GM21515 (cell line): Measurements from ENCODE around the gene ZFP62.
"Not testable (repeated sequence)": the region's sequence is repeated elsewhere in the genome, so short reads cannot be mapped to it uniquely, and the experiment has no call there.

Source experiments
- ATAC-seq: cut with Tn5 transposase; IDR thresholded peaks from one replicate; pipeline ENCODE4 v1.9.1; 2021; ENCODE audit not compliant: unreplicated experiment

ZFP62 gene

GRCh38 chr5:180831139-180832093 lies 29.7 kb downstream of the ZFP62 start:
- peak; percentile 73 for ATAC-seq

GRCh38 chr5:180830253-180831138 lies 30.6 kb downstream of the ZFP62 start:
- ATAC-seq, result peak; percentile 41

DNA sequence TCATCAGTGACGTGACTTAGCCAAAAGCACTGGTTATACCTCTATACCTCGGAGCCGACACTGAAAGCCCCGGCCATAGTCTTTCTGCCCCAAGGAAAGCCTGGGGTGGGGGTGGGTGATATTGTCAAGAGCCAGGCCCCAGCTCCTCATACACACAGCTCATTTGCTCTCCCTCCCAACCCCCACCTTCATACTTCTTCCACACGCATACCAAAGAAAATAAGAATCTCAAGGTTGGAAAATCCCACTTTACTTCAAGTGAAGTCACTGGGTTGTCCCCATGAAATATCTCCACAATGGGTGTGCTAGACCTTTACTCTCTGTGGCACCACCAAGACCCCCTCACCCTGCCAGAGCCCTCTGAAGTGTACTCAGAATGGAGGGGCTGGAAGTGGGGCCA lies 31.4 kb downstream of the ZFP62 start:
- no peak for ATAC-seq

DNA sequence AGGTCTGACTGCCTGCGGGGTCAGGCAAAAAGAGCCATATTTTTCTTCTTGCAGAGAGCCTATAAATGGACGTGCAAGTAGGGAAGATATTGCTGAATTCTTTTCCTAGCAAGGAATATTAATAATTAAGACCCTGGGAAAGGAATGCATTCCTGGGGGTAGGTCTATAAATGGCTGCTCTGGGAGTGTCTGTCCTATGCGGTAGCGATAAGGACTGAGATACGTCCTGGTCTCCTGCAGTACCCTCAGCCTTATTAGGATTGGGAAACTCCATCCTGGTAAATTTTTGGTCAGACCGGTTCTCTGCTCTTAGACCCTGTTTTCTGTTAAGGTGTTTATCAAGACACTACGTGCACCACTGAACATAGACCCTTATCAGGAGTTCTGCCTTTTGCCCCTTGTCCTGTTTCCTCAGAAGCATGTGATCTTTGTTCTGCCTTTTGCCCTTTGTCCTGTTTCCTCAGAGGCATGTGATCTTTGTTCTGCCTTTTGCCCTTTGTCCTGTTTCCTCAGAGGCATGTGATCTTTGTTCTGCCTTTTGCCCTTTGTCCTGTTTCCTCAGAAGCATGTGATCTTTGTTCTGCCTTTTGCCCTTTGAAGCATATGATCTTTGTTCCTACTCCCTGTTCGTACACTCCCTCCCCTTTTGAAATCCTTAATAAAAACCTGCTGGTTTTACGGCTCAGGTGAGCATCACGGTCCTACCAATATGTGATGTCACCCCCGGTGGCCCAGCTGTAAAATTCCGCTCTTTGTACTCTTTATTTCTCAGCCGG lies 32.1 kb downstream of the ZFP62 start:
- not testable (repeated sequence) for ATAC-seq

- not testable (repeated sequence) for ATAC-seq
These were observed 33.7 kb downstream of the ZFP62 start for GRCh38 chr5:180827374-180827773.

- ATAC-seq, result no peak
These were observed 35.1 kb downstream of the ZFP62 start for GRCh38 chr5:180825768-180826525.

- ATAC-seq, result no peak
These were observed 36.2 kb downstream of the ZFP62 start for GRCh38 chr5:180824630-180825476.

DNA sequence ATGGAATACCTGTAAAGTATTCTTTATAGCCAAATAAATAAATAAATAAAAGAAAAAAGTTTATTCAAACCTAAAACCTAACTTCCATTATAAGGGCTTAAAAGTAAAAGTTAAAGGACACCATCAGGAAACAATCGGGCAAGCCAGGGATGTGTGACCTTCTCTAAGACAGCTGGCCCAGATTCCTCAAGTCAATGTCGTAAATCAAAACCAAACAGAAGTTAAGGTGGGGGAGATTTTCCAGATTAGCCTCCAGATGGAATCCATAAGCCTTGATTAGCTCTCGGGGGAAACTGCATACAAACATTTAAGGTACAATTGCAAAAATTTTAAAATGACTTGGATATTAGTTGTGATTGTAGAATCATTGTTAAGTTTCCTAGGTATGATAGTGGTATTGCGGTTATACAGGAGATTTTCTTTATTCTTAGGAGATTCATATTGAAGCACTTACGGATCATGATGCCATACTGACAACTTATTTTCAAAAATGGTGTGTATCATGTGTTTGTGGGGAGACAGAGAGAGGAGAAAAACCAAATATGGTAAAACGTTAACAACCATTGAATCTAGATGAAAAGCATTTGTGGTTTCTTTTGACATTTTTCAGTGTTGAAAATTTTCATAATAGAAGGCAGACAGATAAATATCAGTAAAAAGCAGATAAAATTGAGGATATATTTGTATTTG lies 37.0 kb downstream of the ZFP62 start:
- no peak for ATAC-seq

DNA sequence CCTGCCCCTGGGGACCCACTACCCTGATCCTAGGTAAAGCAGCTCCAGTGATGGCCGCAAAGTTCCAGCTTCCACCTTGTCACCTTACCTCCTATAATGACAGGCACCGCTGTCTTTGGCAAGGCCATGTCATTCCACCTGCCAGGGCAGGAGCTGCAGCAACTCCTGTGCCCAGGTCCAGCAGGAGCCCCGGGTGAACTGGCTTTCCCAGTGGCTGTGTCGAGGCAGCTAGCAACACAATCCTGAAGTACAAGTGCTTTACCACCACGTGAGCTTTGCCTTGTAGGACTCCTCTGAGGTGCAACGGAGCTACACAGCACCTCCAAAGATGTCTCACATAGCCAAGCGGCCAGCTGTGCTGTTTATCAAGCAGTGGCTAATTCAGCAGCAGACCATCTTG lies 37.7 kb downstream of the ZFP62 start:
- ATAC-seq, result no peak

- ATAC-seq, result no peak
These were observed 39.5 kb downstream of the ZFP62 start for GRCh38 chr5:180821538-180821937.

GRCh38 chr5:180820788-180821321 lies 40.2 kb downstream of the ZFP62 start:
- ATAC-seq, result peak; percentile 84

DNA sequence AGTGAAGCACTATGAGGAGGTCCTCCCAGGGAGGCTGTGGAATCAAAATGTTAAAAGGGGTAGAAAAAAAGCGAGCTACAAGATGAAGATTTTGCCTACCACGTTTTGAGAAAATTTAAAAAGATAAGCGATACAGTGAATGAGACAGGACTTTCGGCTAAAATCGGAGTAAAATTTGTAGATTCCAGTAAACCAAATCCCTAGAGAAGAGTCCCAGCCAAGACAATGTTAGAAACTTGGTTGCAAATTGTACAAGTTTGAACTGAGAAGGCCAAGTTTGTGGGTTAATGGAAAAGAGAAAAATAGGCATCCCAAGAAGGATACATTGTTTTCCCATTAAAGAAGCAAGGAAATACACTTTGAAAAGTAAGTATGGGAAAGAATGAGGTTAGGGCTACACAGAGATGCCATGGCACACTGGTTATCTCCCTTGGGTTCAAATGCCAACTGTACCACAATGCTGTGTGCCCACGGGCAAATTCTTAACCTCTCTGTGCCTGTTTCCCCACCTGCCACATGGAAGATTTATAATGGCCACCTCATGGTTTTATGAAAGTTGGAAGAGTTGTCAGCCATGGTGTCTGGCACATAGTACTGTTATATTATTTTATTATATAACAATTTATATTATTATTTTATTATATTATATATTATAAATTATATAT lies 42.3 kb downstream of the ZFP62 start:
- ATAC-seq, result no peak

DNA sequence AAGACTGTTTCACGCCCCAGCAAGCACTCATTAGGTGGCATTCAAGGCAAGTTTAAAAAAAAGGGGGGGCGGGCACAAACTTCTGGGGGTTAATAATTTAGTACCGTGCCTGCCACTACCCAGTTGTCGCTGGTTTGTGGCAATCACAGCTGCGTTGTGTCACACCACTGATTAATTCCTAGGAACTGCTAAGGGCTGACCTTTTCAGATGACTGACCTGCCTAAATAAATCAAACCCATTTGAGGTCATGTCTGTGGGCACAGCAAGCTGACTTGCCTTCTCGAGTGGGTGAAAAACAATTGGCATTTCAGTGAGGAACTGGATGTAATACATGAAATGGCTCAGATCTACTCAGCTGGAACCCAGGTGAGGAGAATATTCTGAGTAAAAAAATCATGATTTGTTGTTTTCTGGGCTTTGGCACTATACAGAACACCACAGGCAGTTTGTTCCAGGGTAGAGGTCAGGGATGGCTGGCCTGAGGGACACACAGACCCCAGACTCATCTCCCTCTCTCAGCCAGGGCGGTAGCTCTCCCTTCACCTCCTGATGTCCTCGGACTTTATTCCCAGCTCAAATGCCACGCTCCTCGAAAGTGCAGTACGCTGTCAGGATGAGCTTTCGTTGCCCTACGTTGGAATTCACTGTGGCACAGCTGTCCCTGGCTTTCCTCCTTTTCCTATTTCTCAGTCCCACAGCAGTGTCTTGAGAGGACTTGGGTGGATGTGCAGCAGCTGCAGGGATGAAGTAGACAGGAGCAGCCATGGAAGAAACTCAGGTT lies 43.0 kb downstream of the ZFP62 start:
- ATAC-seq, result no peak

- ATAC-seq, result no peak
These were observed 44.2 kb downstream of the ZFP62 start for GRCh38 chr5:180816608-180817534.

DNA sequence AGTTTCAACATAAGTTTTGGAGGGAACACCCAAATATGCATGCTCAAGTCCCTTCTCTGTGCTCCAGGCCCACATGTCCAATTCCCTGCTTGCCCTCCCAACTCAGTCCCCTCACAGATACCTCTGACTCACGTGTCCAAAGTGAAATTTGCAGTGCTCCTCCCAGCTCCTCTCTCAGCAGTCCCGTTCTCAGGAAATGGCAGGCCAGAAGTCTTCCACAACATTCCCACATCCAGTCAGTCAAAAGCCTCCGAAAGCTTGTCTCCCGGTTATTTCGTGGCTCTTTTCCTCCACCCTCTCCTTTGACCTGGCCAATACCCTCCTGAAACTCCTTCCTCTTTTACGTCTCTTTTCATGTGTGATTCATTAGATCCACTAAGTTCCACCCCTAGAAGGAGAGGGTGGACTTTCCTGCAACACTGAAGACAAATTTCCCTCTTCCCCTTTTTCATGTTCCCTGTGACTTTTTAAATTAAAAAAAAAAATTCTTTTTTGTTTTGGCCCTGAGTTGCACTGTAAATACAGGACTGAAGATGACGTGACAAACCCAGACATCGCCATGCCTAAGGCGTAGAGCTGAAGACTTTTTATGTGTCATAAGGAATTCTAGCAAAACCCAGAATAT lies 45.7 kb downstream of the ZFP62 start:
- no peak for ATAC-seq

GRCh38 chr5:180813420-180813819 lies 47.7 kb downstream of the ZFP62 start:
- ATAC-seq, result no peak
